Activated CD8-positive, alpha-beta memory T cell treated with anti-CD3 and anti-CD28 coated beads for 24 hours (primary cell): ENCODE data around the gene NAP1L4.

Source experiments
- DNase-seq: peaks from one replicate; pipeline ENCODE4 v3.0.0-alpha.2; 2020

NAP1L4 gene

GRCh38 chr11:2902784-2903671 lies 89.1 kb downstream of the NAP1L4 start:
- DNase-seq = no peak

GRCh38 chr11:2901854-2902783 lies 90.0 kb downstream of the NAP1L4 start:
- DNase-seq = peak; percentile 94

- no peak for DNase-seq
These were observed 90.8 kb downstream of the NAP1L4 start for GRCh38 chr11:2901196-2901796.

GRCh38 chr11:2899080-2899783 lies 92.9 kb downstream of the NAP1L4 start:
- DNase-seq = no peak

- DNase-seq = peak; percentile 79
These were observed 93.6 kb downstream of the NAP1L4 start for GRCh38 chr11:2898366-2899079.

GRCh38 chr11:2897048-2897447 lies 95.1 kb downstream of the NAP1L4 start:
- DNase-seq = no peak

- DNase-seq = no peak
These were observed 96.1 kb downstream of the NAP1L4 start for GRCh38 chr11:2896047-2896446.
